NCI-H1417 treated with DMSO at 0.1 percent for 48 hours (cell line): ENCODE results near the gene DST.

Experiments used
- DNase-seq: peaks from one replicate; lab custom pipeline; 2025; lab: John Stamatoyannopoulos, UW

Gene DST

DNA sequence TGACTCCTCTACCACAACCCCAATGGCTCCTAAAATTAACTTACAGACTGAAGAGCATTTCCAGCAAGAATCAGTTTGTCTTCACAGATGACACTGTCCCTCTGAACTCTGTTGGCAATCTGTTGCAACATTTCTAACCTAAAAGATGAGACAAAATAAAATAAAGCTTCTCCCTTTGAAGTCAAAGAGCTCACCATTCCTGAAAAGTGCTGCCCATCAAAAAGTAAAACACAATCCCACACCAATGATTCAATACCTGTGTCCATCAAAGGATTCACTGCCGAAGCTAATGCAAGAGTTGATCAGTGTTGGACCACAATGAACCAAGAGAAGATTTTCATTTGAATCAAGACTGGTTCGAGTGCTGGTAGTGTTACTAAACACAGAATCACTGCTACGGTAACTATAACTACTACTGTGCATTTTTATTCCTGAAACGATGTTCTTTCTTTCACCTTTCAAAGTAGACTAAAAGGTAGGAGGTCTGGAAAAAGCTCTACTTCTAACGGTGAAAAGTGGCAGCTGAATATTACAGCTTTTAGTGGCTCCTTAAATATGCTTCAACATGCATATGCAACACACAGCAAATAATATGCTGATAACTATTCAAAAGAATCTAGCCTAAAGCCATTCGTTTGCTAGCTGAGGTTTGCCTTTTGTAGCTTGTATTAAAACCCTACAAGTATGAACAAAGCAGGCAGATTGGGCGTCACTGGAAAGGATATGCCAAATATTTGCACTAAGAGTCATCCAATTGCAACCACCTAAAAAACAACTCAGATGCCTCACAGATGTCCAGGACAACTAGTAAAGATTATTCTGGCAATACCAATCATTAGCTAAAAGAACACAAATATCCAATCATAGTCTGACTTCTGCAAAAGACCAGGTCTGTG lies at the start of gene DST:
TSS of gene DST (minus strand) at position 524 of the 896 bp plus-strand sequence.
- DNase-seq = no peak

GRCh38 chr6:56691814-56692213 lies 49.1 kb upstream of the DST start:
- no peak for DNase-seq

- no peak for DNase-seq
Observed at GRCh38 chr6:56691286-56691595, 48.6 kb upstream of the DST start.

DNA sequence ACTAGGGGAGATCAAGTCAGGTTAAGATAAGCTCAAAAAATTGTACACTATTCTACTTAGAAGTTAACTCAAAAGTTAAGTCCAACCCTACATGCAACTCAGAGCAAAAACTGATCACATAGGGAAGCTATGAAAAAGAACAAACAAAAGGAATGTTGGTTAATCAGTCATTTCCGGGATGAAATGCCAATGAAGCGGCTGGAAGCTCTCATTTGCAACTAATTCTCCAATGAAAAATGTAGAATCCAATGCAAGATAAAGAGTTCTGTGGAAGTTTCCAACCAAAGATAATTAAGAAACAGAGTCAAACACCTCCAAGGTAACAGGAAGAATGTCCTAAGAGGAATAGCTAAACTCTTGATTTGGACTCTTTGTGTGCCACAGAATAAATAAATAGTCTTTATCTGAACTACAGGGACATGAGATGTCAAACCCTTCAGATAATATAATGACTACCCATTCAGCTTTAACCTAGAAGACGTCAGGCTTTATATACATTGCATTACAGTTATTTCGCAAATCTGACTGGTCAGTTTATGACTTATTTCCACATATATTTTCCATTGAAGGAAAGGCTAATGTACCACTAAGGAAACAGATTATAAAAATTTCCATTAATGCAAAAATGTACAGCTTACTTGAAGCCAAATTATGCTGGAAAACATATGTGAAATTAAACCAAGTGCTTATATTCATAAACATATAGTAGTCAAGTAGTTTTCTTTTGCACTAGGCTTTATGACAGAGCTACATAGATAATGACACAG lies 48.0 kb upstream of the DST start:
- no peak for DNase-seq

GRCh38 chr6:56689663-56690062 lies 47.0 kb upstream of the DST start:
- no peak for DNase-seq

DNA sequence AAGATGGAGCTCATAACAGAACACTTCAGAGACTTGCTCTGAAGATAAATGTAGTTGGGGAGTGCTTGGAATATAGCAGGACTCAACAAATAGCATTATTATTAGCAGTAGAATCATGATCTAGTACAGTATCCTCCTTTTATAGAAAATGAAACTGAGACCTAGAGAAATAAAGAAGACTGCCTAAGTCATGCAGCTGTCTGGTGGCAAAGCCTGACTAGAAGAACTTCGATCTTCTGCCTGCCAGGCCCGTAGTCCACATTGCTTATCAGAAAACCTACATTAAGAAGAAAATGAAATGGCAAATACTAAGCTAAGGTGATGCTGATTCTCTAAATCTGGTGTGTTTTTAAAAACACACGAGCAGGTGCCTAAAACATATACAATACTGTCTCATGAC lies 46.4 kb upstream of the DST start:
- no peak for DNase-seq

DNA sequence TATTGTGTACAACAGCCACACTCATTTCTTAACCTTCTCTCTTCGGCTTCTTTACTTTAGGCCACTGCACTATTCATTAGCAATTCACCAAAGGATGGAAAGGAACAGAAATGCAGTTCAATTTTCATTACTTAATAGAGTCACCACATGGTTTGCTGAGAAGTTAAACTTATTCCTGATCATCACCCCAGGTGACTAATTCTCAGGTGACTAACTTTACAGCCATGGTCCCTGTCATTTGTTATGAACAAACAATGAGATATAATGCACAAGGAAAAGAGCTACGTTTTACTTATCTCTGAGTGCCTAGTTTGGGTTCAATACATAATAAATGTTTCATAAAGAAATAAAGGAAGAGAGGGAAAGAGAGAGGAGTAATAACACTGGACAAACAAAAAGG lies 45.8 kb upstream of the DST start:
- DNase-seq = no peak

GRCh38 chr6:56687551-56687950 lies 44.9 kb upstream of the DST start:
- no peak for DNase-seq

DNA sequence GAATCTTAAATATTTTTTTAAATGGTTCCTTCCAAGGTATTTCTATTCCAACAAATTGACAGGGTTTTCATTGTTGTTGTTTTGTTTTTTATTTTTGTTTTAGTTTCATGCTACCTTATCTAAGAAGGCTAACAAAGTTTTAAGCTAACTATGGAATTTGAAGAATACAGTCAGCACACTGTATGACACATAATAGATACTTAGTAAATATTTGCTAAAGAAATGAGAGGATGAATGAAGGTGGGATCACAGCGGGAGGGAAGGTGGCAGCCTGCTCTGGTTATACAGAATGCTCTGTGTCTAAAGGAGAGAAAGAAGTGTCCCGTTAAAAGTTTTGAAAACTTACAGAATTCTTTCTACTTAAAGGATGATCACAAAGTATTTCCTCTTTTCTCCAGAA lies 43.7 kb upstream of the DST start:
- DNase-seq = no peak

DNA sequence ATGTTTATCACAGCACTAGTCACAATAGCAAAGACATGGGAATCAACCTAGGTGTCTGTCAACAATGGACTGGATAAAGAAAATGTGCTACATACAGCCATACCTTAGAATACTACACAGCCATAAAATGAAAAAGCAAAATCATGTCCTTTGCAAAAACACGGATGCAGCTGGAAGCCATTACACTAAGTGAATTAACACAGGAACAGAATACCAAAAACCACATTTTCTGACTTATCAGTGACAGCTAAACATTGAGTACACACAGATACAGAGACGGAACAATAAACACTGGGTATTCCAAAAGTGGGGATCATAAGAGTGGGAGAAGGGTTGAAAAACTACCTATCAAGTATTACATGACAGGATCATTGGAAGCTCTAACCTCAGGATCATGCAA lies 43.3 kb upstream of the DST start:
- no peak for DNase-seq

GRCh38 chr6:56685102-56685733 lies 42.5 kb upstream of the DST start:
- DNase-seq = no peak

DNA sequence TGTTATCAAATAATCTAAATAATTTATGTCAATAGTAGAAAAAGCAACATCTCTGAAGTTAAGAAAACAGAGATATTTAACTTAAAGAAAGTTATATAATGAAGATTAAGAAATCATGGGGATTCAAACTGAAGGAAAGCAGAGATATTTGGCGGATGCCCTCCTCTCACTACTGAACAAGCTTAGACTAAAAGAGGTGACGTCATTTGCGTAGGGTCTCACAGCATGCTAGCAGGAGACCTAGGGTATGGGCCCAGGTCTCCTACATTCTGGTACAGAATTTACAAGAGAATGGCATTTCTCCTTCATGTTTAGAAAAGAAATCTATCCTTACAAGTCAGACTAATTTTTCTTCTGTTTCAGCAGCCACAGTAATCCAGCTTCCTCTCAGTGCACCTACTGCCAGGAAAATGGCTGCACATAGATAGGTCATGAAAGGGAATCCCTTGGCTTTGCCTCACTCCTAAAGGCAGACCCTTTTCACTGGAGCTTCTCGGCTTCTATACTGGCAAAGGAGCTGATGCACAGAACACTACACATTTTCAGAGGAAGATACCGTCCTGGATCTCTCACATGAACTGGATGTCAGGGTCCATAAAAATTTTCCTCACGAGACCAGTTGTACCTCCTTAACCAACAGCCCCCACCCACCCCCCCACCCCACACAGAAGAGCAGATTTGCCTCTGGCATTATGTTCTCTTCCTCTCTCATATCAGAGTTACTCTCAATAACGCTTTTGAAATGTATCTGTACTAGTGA lies 41.8 kb upstream of the DST start:
- DNase-seq = no peak

DNA sequence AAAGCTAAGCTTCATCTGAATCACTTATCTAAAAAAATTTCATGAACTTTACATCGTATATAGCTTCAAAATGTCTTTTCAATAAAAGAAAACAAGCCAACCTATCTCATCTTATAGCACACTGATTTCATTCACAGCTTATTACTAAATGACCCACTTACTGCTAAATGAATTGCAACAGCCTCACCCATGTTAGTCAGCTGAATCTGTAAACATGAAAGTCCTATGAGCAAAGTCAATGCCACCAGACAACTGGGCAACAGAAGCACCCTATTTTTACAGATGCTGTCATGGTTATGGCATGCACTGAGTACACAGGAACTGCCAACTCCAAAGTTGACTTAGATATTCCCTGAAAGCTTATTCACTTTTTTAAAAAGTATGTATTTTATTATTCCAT lies 41.2 kb upstream of the DST start:
- DNase-seq = no peak

GRCh38 chr6:56682635-56683034 lies 39.9 kb upstream of the DST start:
- no peak for DNase-seq

- DNase-seq = no peak
Observed at GRCh38 chr6:56677559-56677958, 34.9 kb upstream of the DST start.

DNA sequence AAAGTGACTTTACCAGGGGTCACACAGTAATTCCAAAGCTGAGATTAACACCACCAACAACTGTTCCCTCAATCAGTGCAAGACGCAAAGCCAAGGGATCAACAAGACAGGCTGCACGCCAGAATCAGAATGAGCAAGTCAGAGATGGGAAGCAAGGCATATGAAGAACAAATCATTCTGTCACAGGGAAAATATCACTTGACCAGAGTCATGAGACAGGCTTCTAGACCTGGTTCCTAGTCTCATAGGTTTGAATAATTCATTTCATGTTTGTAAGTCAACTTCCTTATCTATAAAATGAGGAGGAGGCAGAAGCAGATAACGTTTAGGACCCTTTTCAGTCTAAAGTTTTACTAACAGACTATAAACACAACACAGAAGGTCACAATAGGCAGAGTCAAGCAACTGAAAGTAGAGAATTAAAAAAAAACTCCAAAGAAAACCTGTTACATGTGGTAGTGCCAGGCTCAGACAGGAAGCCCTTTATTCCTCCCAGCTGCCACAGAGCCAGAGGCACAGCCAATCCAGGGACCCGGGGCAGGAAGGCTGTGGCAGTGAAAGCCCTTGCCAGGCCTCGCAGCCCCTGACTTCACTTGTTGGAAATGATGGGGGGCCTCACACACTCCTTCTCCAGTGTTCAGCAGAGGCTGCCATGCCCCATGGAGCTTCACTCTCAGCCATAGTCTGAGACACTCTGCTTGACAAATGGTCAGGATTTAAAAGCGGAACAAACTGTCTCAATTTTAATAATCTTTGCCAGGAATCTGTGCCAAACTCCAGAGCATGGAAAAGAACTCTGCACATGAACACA lies 29.2 kb upstream of the DST start:
- DNase-seq = no peak

DNA sequence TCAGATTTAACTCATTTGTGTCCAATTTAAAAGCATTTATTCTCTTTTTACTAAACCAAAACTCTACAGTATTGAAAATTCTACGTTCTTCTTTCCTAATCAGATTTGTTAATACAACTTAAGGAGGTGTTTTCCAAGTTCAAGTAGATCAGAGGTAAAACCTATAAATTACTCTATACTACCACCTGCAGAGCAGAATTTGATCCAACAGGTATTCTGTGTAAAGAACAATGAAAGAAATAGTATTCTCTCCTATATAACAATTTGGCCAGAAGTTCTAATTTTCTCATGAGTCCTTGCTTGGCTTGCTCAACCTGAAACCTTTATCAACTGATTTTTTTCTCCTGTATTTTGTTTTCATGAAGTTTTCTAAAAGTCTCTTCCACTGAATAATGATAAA lies 28.5 kb upstream of the DST start:
- DNase-seq = no peak

- no peak for DNase-seq
Observed at GRCh38 chr6:56669041-56669440, 26.4 kb upstream of the DST start.

DNA sequence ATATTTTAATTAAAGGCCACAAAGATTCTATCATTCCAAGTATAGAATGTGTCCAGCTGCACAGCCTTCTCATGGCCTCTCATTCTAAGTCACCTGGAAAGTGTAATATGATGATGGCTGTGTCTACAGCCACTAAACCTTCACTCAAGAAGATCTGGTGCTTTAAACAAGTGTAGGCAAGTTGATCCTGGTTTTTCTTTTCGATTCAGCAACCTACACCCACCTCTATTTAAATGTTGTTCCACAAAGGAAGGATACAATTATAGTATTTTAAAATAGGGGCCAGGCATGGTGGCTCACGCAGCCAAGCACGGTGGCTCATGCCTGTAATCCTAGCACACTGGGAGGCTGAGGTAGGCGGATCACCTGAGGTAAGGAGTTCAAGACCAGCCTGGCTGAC lies 25.5 kb upstream of the DST start:
- no peak for DNase-seq

- no peak for DNase-seq
Observed at GRCh38 chr6:56667336-56667735, 24.6 kb upstream of the DST start.

GRCh38 chr6:56664029-56664428 lies 21.3 kb upstream of the DST start:
- no peak for DNase-seq

GRCh38 chr6:56663344-56663743 lies 20.7 kb upstream of the DST start:
- no peak for DNase-seq
